ENCODE data around the gene RNU1-2. TPM values are rescaled to one million over a fixed set of nuclear protein-coding genes. Genes with fewer than 3 reads are reported as not detected.
"Not testable (repeated sequence)": the region's sequence is repeated elsewhere in the genome, so short reads cannot be mapped to it uniquely, and the experiment has no call there.

RNU1-2 gene
- total and polyA plus RNA-seq, 9 donors, result 2,384 TPM; not detected in 8

- 2% methylated on average over 62 of the region's 63 CpGs for WGBS (ENCODE audit: insufficient coverage)
- peaks cover 9% of the 10 kb centered on the region for H3K27me3 ChIP-seq (ENCODE audit: control insufficient read depth, insufficient read depth, low read length)
- peak; percentile 93 for DNase-seq
- no peaks in the 10 kb centered on the region for H3K9me3 ChIP-seq (replicated peaks; ENCODE audit: control insufficient read depth, low read depth, low read length)
- H3K4me3 ChIP-seq (ENCODE audit: low read length), result peak overlapping the region; percentile 64
- H3K27ac ChIP-seq (ENCODE audit: low read length), result peak overlapping the region; percentile 93
- H3K4me1 ChIP-seq (ENCODE audit: control insufficient read depth, insufficient read depth, low read length), result peaks cover 12% of the 10 kb centered on the region
- H3K36me3 ChIP-seq (ENCODE audit: control insufficient read depth, insufficient read depth, low read length), result no peaks in the 10 kb centered on the region
Measured at GRCh38 chr1:16888860-16889816, 6.6 kb upstream of the RNU1-2 start.

DNA sequence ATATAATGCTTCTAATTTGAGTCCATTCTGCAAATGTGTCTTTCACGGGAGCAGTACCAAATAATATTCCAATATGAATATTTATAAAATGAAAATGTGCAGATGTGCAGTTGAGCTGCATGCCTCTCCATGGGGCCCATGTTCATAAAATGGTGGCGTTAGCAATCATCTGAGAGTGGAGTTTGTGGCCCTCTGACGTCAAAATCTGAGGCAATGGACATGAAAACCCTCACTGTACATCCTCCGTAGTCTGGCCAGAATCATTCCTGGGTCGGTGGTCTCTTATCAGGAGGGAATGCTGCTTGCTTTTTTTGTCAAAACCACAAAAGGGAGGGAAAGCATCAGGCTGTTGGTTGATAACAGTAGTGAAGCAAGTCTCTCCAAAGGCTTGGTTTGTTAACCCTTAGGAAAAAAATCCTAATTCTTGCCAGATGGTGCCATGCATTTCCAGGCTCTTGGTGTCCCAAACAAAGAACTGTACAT lies 5.2 kb upstream of the RNU1-2 start:
- WGBS (ENCODE audit: insufficient coverage), result 90% methylated on average over 2 of the region's 5 CpGs
- H3K4me1 ChIP-seq (ENCODE audit: control insufficient read depth, insufficient read depth, low read length), result peaks cover 14% of the 10 kb centered on the region
- H3K9me3 ChIP-seq (replicated peaks; ENCODE audit: control insufficient read depth, low read depth, low read length); H3K4me3 ChIP-seq (ENCODE audit: low read length); H3K27me3 ChIP-seq (ENCODE audit: control insufficient read depth, insufficient read depth, low read length); H3K36me3 ChIP-seq (ENCODE audit: control insufficient read depth, insufficient read depth, low read length); DNase-seq; H3K27ac ChIP-seq (ENCODE audit: low read length): not testable (repeated sequence)

GRCh38 chr1:16891057-16891456 lies 4.7 kb upstream of the RNU1-2 start:
- H3K36me3 ChIP-seq (ENCODE audit: control insufficient read depth, insufficient read depth, low read length); H3K4me3 ChIP-seq (ENCODE audit: low read length); DNase-seq; H3K27me3 ChIP-seq (ENCODE audit: control insufficient read depth, insufficient read depth, low read length); H3K9me3 ChIP-seq (replicated peaks; ENCODE audit: control insufficient read depth, low read depth, low read length); H3K27ac ChIP-seq (ENCODE audit: low read length): not testable (repeated sequence)
- H3K4me1 ChIP-seq (ENCODE audit: control insufficient read depth, insufficient read depth, low read length), result peaks cover 14% of the 10 kb centered on the region
- WGBS (ENCODE audit: insufficient coverage), result 17% methylated on average over 1 of the region's 4 CpGs

DNA sequence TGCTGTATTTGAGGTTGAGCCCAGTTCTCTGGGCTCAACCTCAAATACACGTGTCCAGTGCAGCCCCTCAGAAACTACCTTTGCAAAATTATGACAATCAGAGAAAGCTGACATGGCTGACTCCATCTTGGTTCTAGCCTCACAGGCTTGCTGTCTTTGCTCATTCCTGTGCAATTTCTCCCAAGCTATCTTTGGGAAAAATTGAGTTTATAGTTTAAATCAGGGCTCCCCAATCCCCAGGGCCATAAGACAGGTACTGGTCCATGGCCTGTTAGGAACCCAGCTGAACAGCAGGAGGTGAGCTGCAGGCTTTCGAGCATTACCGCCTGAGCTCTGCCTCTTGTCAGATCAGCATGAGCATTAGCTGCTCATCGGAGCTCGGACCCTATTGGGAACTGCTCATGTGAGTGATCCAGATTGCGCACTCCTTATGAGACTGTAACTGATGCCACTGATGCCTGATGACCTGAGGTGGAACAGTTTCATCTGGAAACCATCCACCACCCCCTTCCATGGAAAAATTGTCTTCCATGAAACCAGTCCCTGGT lies 2.7 kb upstream of the RNU1-2 start:
- 67% methylated on average over 1 of the region's 6 CpGs for WGBS (ENCODE audit: insufficient coverage)
- not testable (repeated sequence) for DNase-seq; H3K9me3 ChIP-seq (replicated peaks; ENCODE audit: control insufficient read depth, low read depth, low read length)

GRCh38 chr1:16893796-16894195 lies 2.0 kb upstream of the RNU1-2 start:
- not testable (repeated sequence) for H3K27ac ChIP-seq (ENCODE audit: low read length); DNase-seq; H3K9me3 ChIP-seq (replicated peaks; ENCODE audit: control insufficient read depth, low read depth, low read length); H3K36me3 ChIP-seq (ENCODE audit: control insufficient read depth, insufficient read depth, low read length); H3K27me3 ChIP-seq (ENCODE audit: control insufficient read depth, insufficient read depth, low read length); H3K4me3 ChIP-seq (ENCODE audit: low read length)
- peaks cover 21% of the 10 kb centered on the region for H3K4me1 ChIP-seq (ENCODE audit: control insufficient read depth, insufficient read depth, low read length)
- 66% methylated on average over 4 of the region's 4 CpGs for WGBS (ENCODE audit: insufficient coverage)

More for the DNA sequence above, 2.7 kb upstream of the RNU1-2 start:
- H3K36me3 ChIP-seq (ENCODE audit: control insufficient read depth, insufficient read depth, low read length); H3K27ac ChIP-seq (ENCODE audit: low read length); H3K4me3 ChIP-seq (ENCODE audit: low read length); H3K27me3 ChIP-seq (ENCODE audit: control insufficient read depth, insufficient read depth, low read length): not testable (repeated sequence)
- H3K4me1 ChIP-seq (ENCODE audit: control insufficient read depth, insufficient read depth, low read length), result peaks cover 24% of the 10 kb centered on the region

DNA sequence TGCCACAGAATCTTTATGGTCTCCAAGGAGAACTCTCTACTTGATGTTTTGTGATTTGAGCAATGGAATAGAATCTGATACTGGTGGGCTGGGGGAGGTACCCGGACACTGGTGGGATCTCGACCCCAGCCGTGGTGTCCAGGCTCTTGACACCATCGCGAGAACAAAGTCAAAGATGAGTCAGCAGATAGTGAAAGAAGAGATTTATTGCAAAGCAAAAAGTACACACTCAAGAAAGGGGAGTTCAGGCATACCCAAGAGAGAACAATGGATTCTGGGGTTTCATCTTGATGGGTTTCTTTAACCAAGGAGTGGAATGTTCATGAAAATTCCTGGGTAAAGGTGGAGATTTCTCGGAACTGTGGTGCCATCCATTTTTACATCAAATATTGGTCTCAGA lies 1.4 kb upstream of the RNU1-2 start:
- DNase-seq; H3K4me3 ChIP-seq (ENCODE audit: low read length); H3K27ac ChIP-seq (ENCODE audit: low read length); H3K9me3 ChIP-seq (replicated peaks; ENCODE audit: control insufficient read depth, low read depth, low read length); H3K27me3 ChIP-seq (ENCODE audit: control insufficient read depth, insufficient read depth, low read length); H3K36me3 ChIP-seq (ENCODE audit: control insufficient read depth, insufficient read depth, low read length): not testable (repeated sequence)
- peaks cover 16% of the 10 kb centered on the region for H3K4me1 ChIP-seq (ENCODE audit: control insufficient read depth, insufficient read depth, low read length)
- WGBS (ENCODE audit: insufficient coverage), result 87% methylated on average over 3 of the region's 6 CpGs

- Histone ChIP-seq H3K4me3 (ENCODE audit: low read length) (peak overlapping the region; percentile 48), H3K4me1 (ENCODE audit: control insufficient read depth, insufficient read depth, low read length) (peaks cover 12% of the 10 kb centered on the region), H3K27ac (ENCODE audit: low read length) (peak overlapping the region; percentile 95)
- no CpG with 5 or more reads among the region's 6 CpGs for WGBS (ENCODE audit: insufficient coverage)
- H3K27me3 ChIP-seq (ENCODE audit: control insufficient read depth, insufficient read depth, low read length); DNase-seq; H3K9me3 ChIP-seq (replicated peaks; ENCODE audit: control insufficient read depth, low read depth, low read length); H3K36me3 ChIP-seq (ENCODE audit: control insufficient read depth, insufficient read depth, low read length): not testable (repeated sequence)
Measured at GRCh38 chr1:16895233-16895597, 565 bp upstream of the RNU1-2 start.

GRCh38 chr1:16896316-16897055 lies 706 bp downstream of the RNU1-2 start:
- H3K4me1 ChIP-seq (ENCODE audit: control insufficient read depth, insufficient read depth, low read length), result peaks cover 12% of the 10 kb centered on the region
- not testable (repeated sequence) for H3K36me3 ChIP-seq (ENCODE audit: control insufficient read depth, insufficient read depth, low read length); DNase-seq; H3K9me3 ChIP-seq (replicated peaks; ENCODE audit: control insufficient read depth, low read depth, low read length); H3K27me3 ChIP-seq (ENCODE audit: control insufficient read depth, insufficient read depth, low read length)
- H3K4me3 ChIP-seq (ENCODE audit: low read length), result peak overlapping the region; percentile 29
- 18% methylated on average over 17 of the region's 24 CpGs for WGBS (ENCODE audit: insufficient coverage)
- peak overlapping the region; percentile 89 for H3K27ac ChIP-seq (ENCODE audit: low read length)

DNA sequence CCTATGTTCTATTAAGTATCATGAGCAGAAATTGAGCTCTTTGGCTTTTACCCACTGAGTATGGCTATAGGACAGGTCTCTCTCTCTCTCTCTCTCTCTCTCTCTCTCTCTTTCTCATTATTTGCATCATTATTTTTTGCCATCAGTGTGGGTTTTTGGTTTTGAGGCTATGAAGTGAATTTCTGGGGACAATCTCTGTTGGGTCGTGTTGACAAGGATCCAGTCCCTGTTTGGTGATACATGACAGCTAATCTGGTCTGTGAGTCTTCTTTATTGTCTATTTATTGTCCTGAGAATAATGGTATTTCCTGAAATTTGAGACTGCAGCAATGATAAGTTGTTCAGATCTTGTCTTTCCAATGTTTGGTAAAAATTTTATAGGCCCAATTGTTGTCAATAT lies 1.9 kb downstream of the RNU1-2 start:
- H3K4me3 ChIP-seq (ENCODE audit: low read length); DNase-seq; H3K27ac ChIP-seq (ENCODE audit: low read length); H3K9me3 ChIP-seq (replicated peaks; ENCODE audit: control insufficient read depth, low read depth, low read length); H3K36me3 ChIP-seq (ENCODE audit: control insufficient read depth, insufficient read depth, low read length); H3K27me3 ChIP-seq (ENCODE audit: control insufficient read depth, insufficient read depth, low read length): not testable (repeated sequence)
- peaks cover 12% of the 10 kb centered on the region for H3K4me1 ChIP-seq (ENCODE audit: control insufficient read depth, insufficient read depth, low read length)
- no CpG with 5 or more reads among the region's 1 CpG for WGBS (ENCODE audit: insufficient coverage)

DNA sequence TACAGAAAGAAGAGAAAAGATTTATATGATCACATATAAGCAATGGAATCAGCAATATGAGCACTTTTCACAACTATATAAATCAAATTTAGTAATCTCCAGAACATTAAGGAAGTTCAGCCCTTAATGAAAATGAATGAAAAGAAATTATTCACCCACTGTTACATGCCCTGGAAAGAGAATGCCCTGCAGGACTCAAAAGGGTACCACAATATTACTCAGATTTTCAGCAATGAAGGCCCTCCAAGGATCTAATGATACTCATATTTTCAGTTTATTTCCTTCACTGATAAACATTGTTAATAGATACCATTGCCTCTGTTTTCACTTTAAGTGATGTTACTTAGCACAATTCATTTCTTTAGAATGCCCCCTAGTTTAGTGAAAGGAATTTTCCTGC lies 2.5 kb downstream of the RNU1-2 start:
- not testable (repeated sequence) for H3K4me3 ChIP-seq (ENCODE audit: low read length); DNase-seq; H3K9me3 ChIP-seq (replicated peaks; ENCODE audit: control insufficient read depth, low read depth, low read length); H3K27me3 ChIP-seq (ENCODE audit: control insufficient read depth, insufficient read depth, low read length); H3K36me3 ChIP-seq (ENCODE audit: control insufficient read depth, insufficient read depth, low read length); H3K27ac ChIP-seq (ENCODE audit: low read length)
- H3K4me1 ChIP-seq (ENCODE audit: control insufficient read depth, insufficient read depth, low read length), result peaks cover 16% of the 10 kb centered on the region
